ENCODE data around the gene LRBA.
A peak's percentile ranks its signal among the peaks of the same experiment; 100 is the strongest.

Gene LRBA

GRCh38 chr4:150310159-150310895 lies 704.8 kb downstream of the LRBA start:
- DNase-seq: no peak
- no peak overlapping the region for H3K27ac Mint-ChIP-seq
- H3K4me1 Mint-ChIP-seq (ENCODE audit: low read depth): no peaks in the 10 kb centered on the region
- no peaks in the 10 kb centered on the region for H3K27me3 Mint-ChIP-seq
- H3K4me3 Mint-ChIP-seq: no peak overlapping the region
- H3K36me3 Mint-ChIP-seq (ENCODE audit: low read depth): peaks cover 45% of the 10 kb centered on the region
- no peaks in the 10 kb centered on the region for H3K9me3 Mint-ChIP-seq

GRCh38 chr4:150308824-150309472 lies 706.1 kb downstream of the LRBA start:
- no peak for DNase-seq
- no peak overlapping the region for H3K4me3 Mint-ChIP-seq
- no peaks in the 10 kb centered on the region for H3K9me3 Mint-ChIP-seq
- H3K27me3 Mint-ChIP-seq: no peaks in the 10 kb centered on the region
- H3K27ac Mint-ChIP-seq: no peak overlapping the region
- peaks cover 40% of the 10 kb centered on the region for H3K36me3 Mint-ChIP-seq (ENCODE audit: low read depth)
- peaks cover 3% of the 10 kb centered on the region for H3K4me1 Mint-ChIP-seq (ENCODE audit: low read depth)

DNA sequence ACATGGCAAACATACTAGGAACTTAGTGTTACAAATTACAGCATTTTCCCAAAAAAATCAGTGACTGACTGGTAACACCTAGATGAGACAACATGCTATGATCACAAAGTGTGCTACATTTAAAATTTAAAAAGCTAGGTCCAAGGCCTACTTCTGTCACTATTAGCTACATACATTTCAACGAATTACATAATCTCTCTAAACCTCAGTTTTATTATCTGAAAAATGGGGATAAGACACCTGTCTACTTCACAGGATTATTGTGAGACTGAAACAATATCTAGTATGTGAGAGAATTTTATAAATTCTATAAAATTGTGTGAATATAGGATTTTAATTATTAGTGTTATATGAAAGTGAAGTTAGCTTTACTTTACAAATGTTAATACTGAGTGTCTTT lies 708.4 kb downstream of the LRBA start:
- no peak for DNase-seq
- Mint-ChIP-seq H3K4me3 (no peak overlapping the region), H3K36me3 (ENCODE audit: low read depth) (peaks cover 43% of the 10 kb centered on the region), H3K9me3 (no peaks in the 10 kb centered on the region), H3K27ac (no peak overlapping the region), H3K27me3 (no peaks in the 10 kb centered on the region), H3K4me1 (ENCODE audit: low read depth) (peaks cover 14% of the 10 kb centered on the region)

DNA sequence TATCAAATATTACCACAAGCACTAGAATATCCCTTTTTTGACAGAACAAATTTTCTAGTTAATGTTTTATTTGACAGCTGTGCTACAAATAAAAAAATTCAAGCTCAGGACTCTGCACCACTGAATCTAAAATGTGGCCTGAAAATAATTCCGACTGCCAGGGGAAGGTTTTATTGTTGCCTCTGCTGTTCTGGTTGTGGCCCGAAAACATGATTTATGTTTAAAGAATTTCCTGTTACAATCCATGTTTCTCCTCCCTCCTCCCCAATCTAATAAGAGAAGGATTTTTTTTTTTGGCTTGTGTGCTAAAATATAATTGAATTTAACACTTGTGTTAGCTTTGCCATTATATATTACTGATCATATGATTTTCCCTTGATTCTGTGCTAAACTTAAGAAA lies 709.1 kb downstream of the LRBA start:
- peaks cover 20% of the 10 kb centered on the region for H3K4me1 Mint-ChIP-seq (ENCODE audit: low read depth)
- DNase-seq: no peak
- H3K4me3 Mint-ChIP-seq: no peak overlapping the region
- H3K27me3 Mint-ChIP-seq: no peaks in the 10 kb centered on the region
- H3K27ac Mint-ChIP-seq: no peak overlapping the region
- H3K36me3 Mint-ChIP-seq (ENCODE audit: low read depth): peaks cover 45% of the 10 kb centered on the region
- no peaks in the 10 kb centered on the region for H3K9me3 Mint-ChIP-seq

DNA sequence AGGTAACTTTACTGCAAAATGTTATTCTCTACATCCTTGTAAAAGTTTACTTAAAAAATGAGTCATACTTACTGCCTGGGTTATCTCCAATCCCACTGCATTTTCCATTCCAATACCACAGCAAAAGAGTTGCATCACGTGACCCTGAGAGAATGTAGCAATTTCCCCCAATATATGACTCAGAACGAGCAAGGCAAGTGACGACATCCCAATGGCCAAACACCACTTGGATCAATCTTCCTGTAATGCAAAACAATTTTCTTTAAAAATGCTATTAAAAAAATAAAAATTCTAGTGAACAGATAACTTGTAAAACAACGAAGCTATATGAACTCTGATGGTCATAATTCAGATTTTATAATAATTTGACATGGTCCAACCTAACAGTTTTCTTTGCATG lies 712.5 kb downstream of the LRBA start:
- DNase-seq: no peak
- Mint-ChIP-seq H3K36me3 (ENCODE audit: low read depth) (peaks cover 27% of the 10 kb centered on the region), H3K4me3 (no peak overlapping the region), H3K4me1 (ENCODE audit: low read depth) (peaks cover 21% of the 10 kb centered on the region), H3K27me3 (no peaks in the 10 kb centered on the region), H3K9me3 (no peaks in the 10 kb centered on the region), H3K27ac (peak overlapping the region; percentile 49)

- Mint-ChIP-seq H3K36me3 (ENCODE audit: low read depth) (peaks cover 15% of the 10 kb centered on the region), H3K27me3 (no peaks in the 10 kb centered on the region), H3K4me1 (ENCODE audit: low read depth) (peaks cover 18% of the 10 kb centered on the region), H3K4me3 (no peak overlapping the region), H3K27ac (no peak overlapping the region), H3K9me3 (no peaks in the 10 kb centered on the region)
- DNase-seq: no peak
Observed at GRCh38 chr4:150299816-150300215, 715.3 kb downstream of the LRBA start.

GRCh38 chr4:150297861-150298474 lies 717.1 kb downstream of the LRBA start:
- peaks cover 2% of the 10 kb centered on the region for H3K9me3 Mint-ChIP-seq
- H3K4me3 Mint-ChIP-seq: no peak overlapping the region
- H3K4me1 Mint-ChIP-seq (ENCODE audit: low read depth): peaks cover 15% of the 10 kb centered on the region
- H3K36me3 Mint-ChIP-seq (ENCODE audit: low read depth): peaks cover 20% of the 10 kb centered on the region
- DNase-seq: no peak
- H3K27ac Mint-ChIP-seq: no peak overlapping the region
- no peaks in the 10 kb centered on the region for H3K27me3 Mint-ChIP-seq

DNA sequence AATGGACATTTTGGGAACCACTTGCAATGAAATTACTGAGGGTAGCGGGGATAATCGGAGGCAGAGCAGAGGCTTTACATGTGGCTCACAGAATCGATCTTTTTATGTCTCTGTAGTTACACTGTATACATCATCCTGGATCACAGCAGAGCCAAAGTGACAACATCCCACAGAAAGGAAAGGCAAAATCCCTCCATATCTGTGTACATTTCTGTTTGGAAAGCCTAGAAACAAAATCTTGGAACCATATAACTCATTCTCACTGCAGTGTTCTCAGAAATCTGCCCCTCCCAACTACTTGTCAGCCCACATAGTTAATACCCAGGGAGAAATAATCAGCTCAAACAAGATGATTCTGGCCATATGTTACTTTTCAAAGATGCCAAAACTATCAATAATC lies 725.2 kb downstream of the LRBA start:
- H3K4me3 Mint-ChIP-seq: no peak overlapping the region

DNA sequence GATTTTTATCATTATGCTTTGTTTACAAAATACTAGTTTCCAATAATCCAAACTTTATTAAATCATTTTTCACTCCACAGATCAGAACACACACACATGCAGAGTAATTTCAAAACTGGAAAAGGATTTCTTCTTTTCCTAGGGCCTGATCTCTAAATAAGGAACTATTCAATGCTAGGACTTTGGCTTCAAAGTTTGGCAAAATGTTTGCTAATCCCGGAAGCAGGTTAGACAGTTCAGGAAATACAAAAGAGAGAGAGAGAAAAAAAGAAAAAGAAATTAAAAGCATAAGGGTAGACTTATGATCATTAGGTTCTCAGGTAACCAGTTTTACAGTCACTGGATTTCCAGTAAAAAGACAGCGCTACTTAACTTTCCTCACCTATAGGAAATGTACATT lies 725.9 kb downstream of the LRBA start:
- DNase-seq: no peak
- Mint-ChIP-seq H3K36me3 (ENCODE audit: low read depth) (peaks cover 40% of the 10 kb centered on the region), H3K27me3 (no peaks in the 10 kb centered on the region), H3K4me3 (no peak overlapping the region), H3K4me1 (ENCODE audit: low read depth) (peaks cover 3% of the 10 kb centered on the region), H3K9me3 (peaks cover 2% of the 10 kb centered on the region), H3K27ac (peak overlapping the region; percentile 29)

More for the DNA sequence above, 725.2 kb downstream of the LRBA start:
- Mint-ChIP-seq H3K36me3 (ENCODE audit: low read depth) (peaks cover 38% of the 10 kb centered on the region), H3K27ac (no peak overlapping the region), H3K27me3 (no peaks in the 10 kb centered on the region), H3K9me3 (peaks cover 2% of the 10 kb centered on the region), H3K4me1 (ENCODE audit: low read depth) (peaks cover 3% of the 10 kb centered on the region)
- DNase-seq: no peak

GRCh38 chr4:150286656-150287055 lies 728.4 kb downstream of the LRBA start:
- H3K4me1 Mint-ChIP-seq (ENCODE audit: low read depth): peaks cover 3% of the 10 kb centered on the region
- DNase-seq: no peak
- H3K36me3 Mint-ChIP-seq (ENCODE audit: low read depth): peaks cover 50% of the 10 kb centered on the region
- H3K9me3 Mint-ChIP-seq: no peaks in the 10 kb centered on the region
- no peak overlapping the region for H3K27ac Mint-ChIP-seq
- H3K4me3 Mint-ChIP-seq: no peak overlapping the region
- no peaks in the 10 kb centered on the region for H3K27me3 Mint-ChIP-seq

DNA sequence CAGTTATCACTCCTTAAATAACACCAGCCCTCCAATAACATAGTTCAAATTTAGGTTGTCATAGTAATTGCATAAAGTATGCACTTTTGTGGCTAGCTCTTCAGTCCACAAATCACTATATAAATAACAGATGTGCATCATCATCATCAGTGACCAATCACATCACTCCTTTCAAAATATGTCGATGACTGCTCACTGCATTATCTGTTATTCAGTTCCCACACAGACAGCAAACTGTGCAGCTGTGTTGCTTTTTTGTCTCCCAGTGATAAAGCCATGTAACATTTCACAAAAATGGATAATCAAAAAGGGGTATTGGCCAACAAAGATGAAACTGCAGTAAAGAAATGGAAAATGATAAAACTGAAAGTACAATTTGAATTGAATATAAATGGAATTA lies 731.4 kb downstream of the LRBA start:
- Mint-ChIP-seq H3K27me3 (no peaks in the 10 kb centered on the region), H3K27ac (peak overlapping the region; percentile 20), H3K4me1 (ENCODE audit: low read depth) (no peaks in the 10 kb centered on the region), H3K9me3 (peaks cover 4% of the 10 kb centered on the region), H3K36me3 (ENCODE audit: low read depth) (peaks cover 79% of the 10 kb centered on the region), H3K4me3 (no peak overlapping the region)
- DNase-seq: no peak

DNA sequence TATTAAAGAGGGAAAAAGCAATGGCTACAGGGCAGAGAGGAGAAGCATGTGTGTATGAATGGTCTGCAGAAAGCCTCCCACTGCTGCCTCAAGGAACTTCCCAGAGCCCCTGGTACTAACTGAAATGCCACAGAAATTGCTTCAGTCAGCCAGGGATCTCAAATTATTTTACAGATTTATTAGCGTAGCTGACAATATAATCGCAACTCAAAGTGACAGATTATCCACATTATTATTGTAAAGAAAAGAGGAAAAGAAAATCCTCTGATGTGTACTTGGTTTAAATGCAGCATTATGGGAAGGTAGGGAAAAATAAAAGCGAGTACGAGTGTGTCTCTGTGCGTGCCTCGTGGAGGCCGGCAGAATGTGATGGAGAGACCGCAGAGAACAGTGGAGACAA lies 734.1 kb downstream of the LRBA start:
- no peak overlapping the region for H3K4me3 Mint-ChIP-seq
- DNase-seq: no peak
- H3K27me3 Mint-ChIP-seq: no peaks in the 10 kb centered on the region
- H3K27ac Mint-ChIP-seq: no peak overlapping the region
- peaks cover 12% of the 10 kb centered on the region for H3K9me3 Mint-ChIP-seq
- H3K4me1 Mint-ChIP-seq (ENCODE audit: low read depth): no peaks in the 10 kb centered on the region
- H3K36me3 Mint-ChIP-seq (ENCODE audit: low read depth): peaks cover 95% of the 10 kb centered on the region

DNA sequence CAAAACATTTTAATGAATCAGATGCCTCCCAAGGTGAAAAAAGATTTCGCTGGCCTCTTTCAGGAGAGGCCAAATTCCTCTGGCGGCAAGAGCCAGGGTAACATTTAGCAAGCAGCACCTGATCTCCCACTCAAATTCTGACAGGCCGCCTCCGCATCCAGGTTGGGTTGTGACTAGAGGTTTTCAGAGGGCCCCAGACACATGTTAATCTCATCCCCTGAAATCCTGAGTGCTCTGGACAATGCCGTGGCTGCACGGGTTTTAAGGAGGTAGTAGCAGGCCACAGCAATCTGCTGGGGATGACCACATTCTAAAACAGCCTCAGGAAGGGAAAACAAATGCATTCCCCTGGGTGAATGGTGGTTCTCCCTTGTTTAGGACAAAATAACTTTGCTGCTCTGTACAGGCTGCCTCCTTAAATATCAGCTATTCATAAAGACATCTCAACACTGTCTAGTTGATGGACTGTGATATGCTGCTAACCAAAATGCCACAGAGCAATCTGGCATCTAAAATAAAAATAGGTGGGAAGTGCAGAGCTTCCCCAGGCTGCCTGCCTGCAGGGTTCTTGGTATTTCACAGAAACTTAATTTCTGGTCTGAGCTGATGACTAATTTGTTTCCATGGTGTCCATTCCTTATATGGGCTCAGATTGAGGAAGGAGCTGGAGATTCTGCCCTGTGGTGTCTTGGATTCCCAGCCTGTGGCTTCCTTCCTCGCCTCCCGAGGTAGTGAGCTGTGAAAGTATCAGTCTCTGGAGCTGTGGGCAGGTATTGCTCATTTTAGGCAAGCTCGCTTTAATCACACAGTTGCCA lies 734.8 kb downstream of the LRBA start:
- Mint-ChIP-seq H3K36me3 (ENCODE audit: low read depth) (peaks cover 96% of the 10 kb centered on the region), H3K4me3 (no peak overlapping the region), H3K9me3 (peaks cover 12% of the 10 kb centered on the region), H3K4me1 (ENCODE audit: low read depth) (no peaks in the 10 kb centered on the region), H3K27ac (no peak overlapping the region), H3K27me3 (no peaks in the 10 kb centered on the region)
- DNase-seq: no peak

DNA sequence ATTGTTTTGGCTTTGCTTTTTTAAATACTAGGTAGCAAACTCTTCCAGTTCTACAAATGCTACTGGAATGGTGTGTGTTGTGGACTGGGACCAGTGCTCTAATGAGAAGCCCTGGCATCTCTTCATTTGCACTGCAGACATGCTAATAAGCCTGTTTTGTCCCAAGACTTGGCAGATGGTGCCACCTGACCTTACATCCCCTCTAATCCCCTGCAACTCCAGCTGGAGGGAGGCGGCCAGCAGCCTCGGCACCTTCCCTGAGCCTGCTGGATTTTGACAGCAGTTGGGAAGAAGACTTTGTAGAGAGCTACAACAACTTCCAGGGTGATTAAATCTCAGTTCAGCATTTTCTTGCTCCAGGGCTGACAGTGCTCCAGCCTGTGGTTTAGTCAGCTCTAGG lies 736.9 kb downstream of the LRBA start:
- Mint-ChIP-seq H3K36me3 (ENCODE audit: low read depth) (peaks cover 100% of the 10 kb centered on the region), H3K4me1 (ENCODE audit: low read depth) (no peaks in the 10 kb centered on the region), H3K4me3 (no peak overlapping the region), H3K27ac (no peak overlapping the region), H3K9me3 (peaks cover 12% of the 10 kb centered on the region), H3K27me3 (no peaks in the 10 kb centered on the region)
- DNase-seq: no peak
